ENCODE results near the gene IL18RAP. TPM values are rescaled to one million over a fixed set of nuclear protein-coding genes. Genes with fewer than 3 reads are reported as not detected.

The IL18RAP gene
- total RNA-seq, 4 donors from 2014 or later, result 0.22 to 3.9 (median 0.88) TPM

DNA sequence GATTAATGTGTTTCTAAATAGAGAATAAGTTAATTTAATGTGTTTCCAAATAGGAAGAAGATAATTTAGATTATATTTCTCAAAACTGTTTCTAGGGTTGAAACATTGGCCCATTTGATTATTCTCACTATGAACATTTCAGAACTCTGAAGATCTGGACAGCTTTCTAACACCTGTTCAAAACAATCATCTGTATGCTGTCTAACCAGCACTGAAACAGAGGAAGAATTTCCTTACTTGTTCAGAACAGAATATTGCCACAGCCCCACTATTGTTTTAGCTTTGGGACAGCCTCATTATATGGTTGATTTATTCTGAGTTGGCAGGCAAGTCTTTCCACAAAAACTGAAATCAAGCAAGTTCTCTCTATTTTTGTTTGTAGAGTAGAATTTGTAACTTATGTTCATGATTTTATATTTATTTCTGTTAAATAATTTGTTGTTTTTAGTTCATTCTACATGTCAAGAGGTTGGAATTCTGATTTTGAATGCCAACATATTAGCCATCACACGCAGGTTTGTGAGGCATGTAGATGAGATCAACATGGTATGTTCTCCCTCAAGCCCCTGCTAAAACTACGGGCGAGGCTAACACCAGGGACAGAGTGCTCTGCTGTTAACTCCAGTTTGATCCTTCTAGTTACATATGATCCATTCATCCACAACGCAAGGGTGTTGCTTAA lies 11.2 kb downstream of the IL18RAP start:
- H3K27ac ChIP-seq, result no peak overlapping the region
- H3K4me1 ChIP-seq, result no peaks in the 10 kb centered on the region
- no peak for DNase-seq (ENCODE audit: low spot score in 2 of 2)
- no peak overlapping the region for H3K4me3 ChIP-seq
- no peak for TF ChIP-seq EP300 (IDR thresholded peaks at IDR 0.05)
- no peak for TF ChIP-seq CTCF (IDR thresholded peaks at IDR 0.05)
- TF ChIP-seq POLR2A (IDR thresholded peaks at IDR 0.05), result no peak
- H3K9me3 ChIP-seq, result no peaks in the 10 kb centered on the region
- H3K36me3 ChIP-seq, result no peaks in the 10 kb centered on the region
- 67 to 90% methylated on average over 4 of the region's 4 CpGs for WGBS, 2 donors
- no peaks in the 10 kb centered on the region for H3K27me3 ChIP-seq

DNA sequence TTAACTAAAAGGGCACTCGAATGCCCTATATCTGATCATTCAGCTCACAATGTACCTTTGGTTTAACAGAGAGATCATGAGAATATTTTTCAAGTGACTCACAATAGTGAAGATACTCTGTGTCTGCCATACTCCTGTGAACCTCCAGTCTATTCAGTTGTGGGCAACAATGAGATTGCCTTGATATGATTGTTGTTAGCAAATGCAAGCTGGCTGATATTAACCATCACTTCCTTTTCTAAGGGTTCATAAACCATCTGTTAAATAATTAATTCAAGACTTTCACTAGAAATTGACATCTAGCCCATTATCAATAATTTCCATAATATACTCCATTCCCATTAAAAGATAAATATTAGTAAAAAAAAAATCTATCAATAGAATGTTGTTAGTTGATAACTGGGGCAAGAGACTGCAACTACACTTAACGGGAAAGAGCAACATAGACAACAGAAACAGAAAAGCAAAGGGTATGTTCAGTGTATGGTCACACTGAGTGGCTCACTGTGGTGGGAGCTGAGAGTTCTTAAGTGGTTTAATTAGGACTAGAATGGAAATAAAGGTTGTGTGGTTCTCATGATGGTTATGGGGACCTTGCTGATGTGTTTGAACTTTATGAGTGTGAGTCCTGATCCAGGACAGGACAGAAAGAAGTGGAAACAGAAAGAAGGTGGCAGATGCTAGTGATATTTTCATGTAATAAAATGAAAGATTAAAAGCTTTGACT lies 11.9 kb downstream of the IL18RAP start:
- no peak overlapping the region for H3K27ac ChIP-seq
- no peak for TF ChIP-seq POLR2A (IDR thresholded peaks at IDR 0.05)
- no peaks in the 10 kb centered on the region for H3K27me3 ChIP-seq
- no peak for DNase-seq (ENCODE audit: low spot score in 2 of 2)
- H3K4me3 ChIP-seq, result no peak overlapping the region
- H3K4me1 ChIP-seq, result no peaks in the 10 kb centered on the region
- WGBS, 2 donors, result 85 to 86% methylated on average over 2 of the region's 2 CpGs
- no peaks in the 10 kb centered on the region for H3K36me3 ChIP-seq
- H3K9me3 ChIP-seq, result no peaks in the 10 kb centered on the region

GRCh38 chr2:102435741-102436140 lies 12.8 kb downstream of the IL18RAP start:
- no peaks in the 10 kb centered on the region for H3K9me3 ChIP-seq
- no peak for DNase-seq (ENCODE audit: low spot score in 2 of 2)
- no peak overlapping the region for H3K4me3 ChIP-seq
- no peak for TF ChIP-seq POLR2A (IDR thresholded peaks at IDR 0.05)
- TF ChIP-seq CTCF (IDR thresholded peaks at IDR 0.05), result no peak
- TF ChIP-seq EP300 (IDR thresholded peaks at IDR 0.05), result no peak
- WGBS, 2 donors, result 83% methylated on average over 2 of the region's 2 CpGs
- H3K27ac ChIP-seq, result no peak overlapping the region
- no peaks in the 10 kb centered on the region for H3K4me1 ChIP-seq
- no peaks in the 10 kb centered on the region for H3K27me3 ChIP-seq
- no peaks in the 10 kb centered on the region for H3K36me3 ChIP-seq

GRCh38 chr2:102436323-102436722 lies 13.4 kb downstream of the IL18RAP start:
- Histone ChIP-seq H3K36me3 (no peaks in the 10 kb centered on the region), H3K27me3 (no peaks in the 10 kb centered on the region), H3K27ac (no peak overlapping the region), H3K4me1 (no peaks in the 10 kb centered on the region), H3K4me3 (no peak overlapping the region), H3K9me3 (no peaks in the 10 kb centered on the region)
- TF ChIP-seq EP300 (IDR thresholded peaks at IDR 0.05), result no peak
- no peak for TF ChIP-seq CTCF (IDR thresholded peaks at IDR 0.05)
- TF ChIP-seq POLR2A (IDR thresholded peaks at IDR 0.05), result no peak
- WGBS, 2 donors, result 19 to 22% methylated on average over 3 of the region's 3 CpGs
- DNase-seq (ENCODE audit: low spot score in 2 of 2), result no peak

DNA sequence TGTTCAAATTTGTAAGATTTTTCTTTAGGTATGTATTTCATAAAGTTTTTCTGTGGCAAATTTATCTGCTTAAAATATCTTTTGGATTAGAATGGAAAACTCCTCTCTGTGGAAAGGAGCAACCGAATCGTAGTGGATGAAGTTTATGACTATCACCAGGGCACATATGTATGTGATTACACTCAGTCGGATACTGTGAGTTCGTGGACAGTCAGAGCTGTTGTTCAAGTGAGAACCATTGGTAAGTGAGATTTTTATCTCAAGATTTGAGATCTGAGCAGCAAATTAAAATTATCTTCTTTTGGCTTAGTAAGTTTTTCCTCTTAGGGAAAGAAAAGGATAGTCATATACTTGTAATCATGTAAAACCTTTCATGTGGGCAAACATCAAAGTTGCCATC lies 14.2 kb downstream of the IL18RAP start:
- no peak for DNase-seq (ENCODE audit: low spot score in 2 of 2)
- no peak overlapping the region for H3K27ac ChIP-seq
- no peaks in the 10 kb centered on the region for H3K4me1 ChIP-seq
- no peaks in the 10 kb centered on the region for H3K27me3 ChIP-seq
- TF ChIP-seq CTCF (IDR thresholded peaks at IDR 0.05) (no peak), POLR2A (IDR thresholded peaks at IDR 0.05) (no peak), EP300 (IDR thresholded peaks at IDR 0.05) (no peak)
- H3K4me3 ChIP-seq, result no peak overlapping the region
- WGBS, 2 donors, result 68 to 76% methylated on average over 4 of the region's 4 CpGs
- H3K36me3 ChIP-seq, result no peaks in the 10 kb centered on the region
- no peaks in the 10 kb centered on the region for H3K9me3 ChIP-seq

Data from tibial nerve (tissue), 4 donors.